C1 segment of cervical spinal cord (tissue), 14 donors: ENCODE measurements around the gene GALC.

ENCODE experiments used
- DNase-seq, 14 donors: peaks; one replicate each; lab custom pipeline; 2025; lab: John Stamatoyannopoulos, UW

The GALC gene

GRCh38 chr14:88007608-88008007, 14.6 kb upstream of the GALC start:
- DNase-seq, result no peak

GRCh38 chr14:88005978-88006851, 13.2 kb upstream of the GALC start:
- DNase-seq, result no peak

- no peak for DNase-seq
Measured at GRCh38 chr14:88005050-88005481, 12.1 kb upstream of the GALC start, which contains the start of gene GPR65. Gene GPR65 (plus strand): TSS chr14:88005135. CDS start chr14:88010848, 5,713 bp downstream.

- no peak for DNase-seq
Measured at GRCh38 chr14:88004506-88005036, 11.6 kb upstream of the GALC start.

- no peak for DNase-seq
Measured at GRCh38 chr14:88003425-88003824, 10.4 kb upstream of the GALC start.

GRCh38 chr14:88002421-88003075, 9.6 kb upstream of the GALC start:
- DNase-seq, result peak in 1 of 14 donors; percentile 8

GRCh38 chr14:87999277-87999676, 6.3 kb upstream of the GALC start:
- DNase-seq, result no peak

- no peak for DNase-seq
Measured at GRCh38 chr14:87998482-87998881, 5.5 kb upstream of the GALC start.

- DNase-seq, result no peak
Measured at GRCh38 chr14:87996291-87996592, 3.3 kb upstream of the GALC start.

GRCh38 chr14:87995500-87996290, 2.7 kb upstream of the GALC start:
- DNase-seq, result no peak

GRCh38 chr14:87994974-87995373, 2.0 kb upstream of the GALC start:
- DNase-seq, result no peak

GRCh38 chr14:87992346-87992717, 650 bp downstream of the GALC start:
- peak in 5 of 14 donors; percentile 65 to 75 (median 69) for DNase-seq

GRCh38 chr14:87990682-87991081, 2.3 kb downstream of the GALC start:
- no peak for DNase-seq

GRCh38 chr14:87989956-87990299, 3.1 kb downstream of the GALC start:
- DNase-seq, result no peak

- DNase-seq, result no peak
Measured at GRCh38 chr14:87989221-87989955, 3.6 kb downstream of the GALC start.

GRCh38 chr14:87979689-87980088, 13.3 kb downstream of the GALC start:
- DNase-seq, result no peak

GRCh38 chr14:87975636-87976035, 17.3 kb downstream of the GALC start:
- no peak for DNase-seq

GRCh38 chr14:87971010-87971409, 22.0 kb downstream of the GALC start:
- DNase-seq, result no peak

GRCh38 chr14:87967496-87967895, 25.5 kb downstream of the GALC start:
- no peak for DNase-seq

GRCh38 chr14:87966816-87967215, 26.2 kb downstream of the GALC start:
- no peak for DNase-seq

GRCh38 chr14:87961246-87961645, 31.7 kb downstream of the GALC start:
- no peak for DNase-seq
